Small intestine (tissue), 7 donors: ENCODE results near the gene NEDD8. TPM values are rescaled to one million over a fixed set of nuclear protein-coding genes. Genes with fewer than 3 reads are reported as not detected.

ENCODE experiments used
- DNase-seq, 2 donors: peaks; one replicate each; pipeline versions ENCODE4 v3.0.0 to v3.0.0-alpha.2; 2013
- FAIRE-seq: peaks from 2 replicates; lab custom pipeline; 2012; peaks lifted over from hg19 to GRCh38; lab: Jason Lieb, UNC
- H3K27ac ChIP-seq, 3 donors: one replicate each; pipeline ENCODE4 v1.5.1; 2013; ENCODE audit warnings: low read length in 2 of 3, mild to moderate bottlenecking in 2 of 3, control low read depth in 1 of 3, inconsistent platforms in 1 of 3, low read depth in 1 of 3, moderate library complexity in 1 of 3
- H3K27me3 ChIP-seq, 3 donors: one replicate each; pipeline ENCODE4 v1.6.1; 2013; ENCODE audit warnings: low read length in 3 of 3, inconsistent platforms in 1 of 3; ENCODE audit not compliant: control insufficient read depth in 3 of 3, insufficient read depth in 3 of 3
- H3K36me3 ChIP-seq, 3 donors: one replicate each; pipeline ENCODE4 v1.6.1; 2013; ENCODE audit warnings: low read length in 3 of 3, inconsistent platforms in 1 of 3, low read depth in 1 of 3, mild to moderate bottlenecking in 1 of 3, moderate library complexity in 1 of 3; ENCODE audit not compliant: control insufficient read depth in 3 of 3, insufficient read depth in 2 of 3
- H3K4me1 ChIP-seq, 3 donors: one replicate each; pipeline ENCODE4 v1.6.1; 2013; ENCODE audit warnings: low read length in 2 of 3, inconsistent platforms in 1 of 3, low read depth in 1 of 3, mild to moderate bottlenecking in 1 of 3, moderate library complexity in 1 of 3; ENCODE audit not compliant: control insufficient read depth in 3 of 3, insufficient read depth in 2 of 3
- H3K4me3 ChIP-seq, 3 donors: one replicate each; pipeline ENCODE4 v1.5.1; 2013; ENCODE audit warnings: low read length in 3 of 3, control low read depth in 1 of 3, inconsistent platforms in 1 of 3, low read depth in 1 of 3, mild to moderate bottlenecking in 1 of 3, moderate library complexity in 1 of 3
- H3K9me3 ChIP-seq, 2 donors: one replicate each; pipeline ENCODE4 v1.6.1; 2013; ENCODE audit warnings: low read depth in 1 of 2, low read length in 1 of 2; ENCODE audit not compliant: control insufficient read depth in 2 of 2, insufficient read depth in 1 of 2
- WGBS, 3 donors: extraction: QIAGEN DNeasy Blood & Tissue Kit; methylation state at CpG; one replicate each; pipeline ENCODE4 v1.1.7; 2013; 5-methylcytosine and 5-hydroxymethylcytosine counted together
- polyA plus RNA-seq, 4 donors: library from polyadenylated mRNA; stranded (reverse) in 3 of 4; unstranded in 1 of 4; fragments of 200-250 nt in 3 of 4; fragments of 120-200 nt in 1 of 4; gene quantifications; one replicate each; pipeline versions ENCODE4 v1.2.1 to v1.2.3, GENCODE V29; 2013
- donor health status: healthy with polysubstance abuse.
- donor health status: control.
- donor health status: control.
- donor health status: Bipolar disorder and iron deficiency.
- donor health status: healthy.

Gene NEDD8
- polyA plus RNA-seq, 4 donors, result 182 to 225 (median 205) TPM

DNA sequence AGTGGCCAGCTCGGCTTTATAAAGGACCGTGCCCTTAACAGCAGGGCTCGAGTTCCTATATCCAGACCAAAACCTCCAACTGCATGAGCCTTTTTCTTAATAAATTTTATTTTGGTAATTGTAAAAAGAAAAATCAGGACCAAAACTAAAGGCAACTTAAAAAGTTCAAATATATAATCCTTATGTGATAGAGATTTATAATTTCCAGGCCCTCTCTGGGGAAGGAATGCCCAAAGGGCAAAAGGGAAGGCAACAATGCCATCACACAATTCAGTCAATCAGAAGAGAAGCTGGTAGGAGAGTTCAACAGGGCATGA, 43.1 kb downstream of the NEDD8 start:
- Histone ChIP-seq H3K4me1 (peaks cover 0 to 22% (median 6%) of the 10 kb centered on the region in 3 donors), H3K9me3 (no peaks in the 10 kb centered on the region), H3K27ac (peak overlapping the region in 2 of 3 donors; percentile 42 to 44), H3K27me3 (no peaks in the 10 kb centered on the region), H3K36me3 (peaks cover 0 to 65% (median 4%) of the 10 kb centered on the region in 3 donors), H3K4me3 (peak overlapping the region in 1 of 3 donors; percentile 80)
- no peak for DNase-seq
- FAIRE-seq, result no peak
- 0 to 4% (median 1%) methylated on average over 3 of the region's 3 CpGs for WGBS, 3 donors

DNA sequence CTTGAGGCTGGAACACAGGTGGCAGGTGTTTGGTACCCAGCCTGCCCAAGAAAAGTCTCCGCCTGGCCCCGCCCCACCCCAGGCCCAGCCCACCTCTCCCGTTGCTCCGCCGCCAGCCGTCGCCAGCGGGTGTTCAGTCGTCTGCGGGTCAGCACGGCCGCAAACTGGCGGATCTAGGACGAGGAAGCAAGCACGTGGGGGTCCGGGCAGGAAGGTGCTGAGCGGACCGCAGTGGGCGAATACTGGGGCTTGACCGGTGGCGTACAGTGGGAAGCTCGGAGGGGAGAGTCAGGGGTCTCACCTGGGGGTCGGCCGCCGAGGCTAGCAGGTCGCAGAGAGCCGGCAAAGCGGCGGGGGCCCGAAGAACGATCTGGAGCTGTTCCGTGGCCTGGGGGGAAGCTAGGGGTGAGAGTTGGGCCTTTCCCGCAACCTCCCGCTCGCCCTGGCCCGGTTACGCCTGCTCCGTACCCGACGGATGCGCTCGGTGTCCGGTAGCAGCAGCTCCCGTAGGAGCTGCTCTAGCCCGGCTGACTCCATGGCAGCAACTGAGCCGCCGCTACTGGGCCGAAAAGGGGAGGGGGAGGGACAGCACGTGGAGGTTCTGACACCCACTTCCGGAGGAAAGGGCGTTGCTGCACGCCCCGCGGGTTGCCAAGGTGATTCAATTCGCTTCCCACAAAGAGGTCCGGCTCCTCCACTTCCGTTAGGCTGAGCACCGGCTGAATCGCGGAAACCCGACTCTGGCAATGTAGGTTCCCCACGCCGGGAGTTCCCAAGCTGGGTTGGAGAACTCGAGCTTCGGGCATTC, 43.7 kb downstream of the NEDD8 start, which contains the start of gene IPO4:
Gene IPO4, minus strand, starts transcription at position 566 of the 808 bp plus-strand sequence. Its CDS starts 29 bp downstream, at position 537.
- DNase-seq (peak; percentile 96 to 97), FAIRE-seq (no peak)
- Histone ChIP-seq H3K4me1 (peaks cover 0 to 21% (median 6%) of the 10 kb centered on the region in 3 donors), H3K27ac (peak within 1 kb of the TSS in 2 of 3 donors; percentile 74 to 84), H3K4me3 (peak within 1 kb of the TSS; percentile 54 to 80 (median 70)), H3K36me3 (peaks cover 0 to 71% (median 5%) of the 10 kb centered on the region in 3 donors), H3K9me3 (no peaks in the 10 kb centered on the region), H3K27me3 (no peaks in the 10 kb centered on the region)
- WGBS, 3 donors, result 0% methylated on average over 59 to 65 of the region's 65 CpGs

DNA sequence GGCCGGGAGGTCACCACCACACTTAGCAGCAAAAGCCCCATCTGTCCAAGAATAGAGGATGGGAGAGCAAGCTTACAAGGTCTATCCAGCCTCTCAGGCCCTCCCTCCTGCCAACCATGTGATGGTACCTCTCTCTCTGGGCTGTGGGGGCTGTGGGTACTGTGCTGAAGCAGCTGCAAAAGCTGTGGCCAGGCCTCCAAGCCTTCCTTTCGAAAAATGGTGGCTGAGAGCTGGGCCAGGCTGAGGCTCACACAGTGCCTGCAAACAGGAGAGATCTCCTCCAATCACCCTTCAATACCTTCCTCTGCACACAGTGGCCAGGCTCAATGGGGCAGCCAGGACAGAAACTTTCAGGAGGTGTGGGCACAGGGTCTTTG, 44.6 kb downstream of the NEDD8 start:
- peaks cover 0 to 73% (median 10%) of the 10 kb centered on the region in 3 donors for H3K36me3 ChIP-seq
- H3K27ac ChIP-seq, result peak overlapping the region in 2 of 3 donors; percentile 8 to 84
- FAIRE-seq (no peak), DNase-seq (no peak)
- peak overlapping the region in 1 of 3 donors; percentile 80 for H3K4me3 ChIP-seq
- no peaks in the 10 kb centered on the region for H3K27me3 ChIP-seq
- H3K4me1 ChIP-seq, result peaks cover 0 to 21% (median 6%) of the 10 kb centered on the region in 3 donors
- H3K9me3 ChIP-seq, result no peaks in the 10 kb centered on the region
- 86 to 92% (median 90%) methylated on average over 2 of the region's 2 CpGs for WGBS, 3 donors

DNA sequence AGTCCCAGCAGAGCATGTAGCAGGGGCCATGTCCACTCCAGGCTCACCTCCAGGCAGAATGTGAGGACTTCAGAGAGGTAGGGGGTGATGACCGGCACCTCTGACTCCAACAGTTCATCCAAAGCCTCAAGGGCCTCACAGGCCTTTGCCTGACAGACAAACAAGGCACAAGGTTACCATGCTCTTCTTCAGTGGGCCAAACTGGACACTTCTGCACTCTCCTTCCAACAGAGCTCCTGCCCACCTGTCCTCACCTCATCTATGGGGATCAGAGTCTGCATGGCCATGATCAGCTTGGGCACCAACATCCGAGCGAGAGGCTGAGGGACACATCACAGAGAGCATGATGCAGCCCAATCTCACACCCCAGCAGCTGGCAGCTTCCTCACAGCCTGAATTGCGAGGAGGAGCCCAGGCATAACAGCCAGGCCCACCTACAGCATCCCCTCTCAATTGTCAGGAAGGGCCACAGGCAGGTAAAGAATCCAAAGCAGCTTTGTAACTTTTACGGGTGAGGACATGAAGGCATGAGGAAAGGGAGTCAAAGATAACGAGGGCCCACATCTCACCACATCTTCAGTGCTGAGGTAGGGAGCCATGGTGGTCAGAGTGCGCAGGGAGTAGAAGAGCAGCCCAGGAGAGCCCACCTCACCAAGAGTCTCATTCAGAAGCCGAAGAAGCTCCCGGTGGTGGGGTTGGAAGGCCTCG, 45.2 kb downstream of the NEDD8 start:
- H3K4me3 ChIP-seq, result no peak overlapping the region
- no peaks in the 10 kb centered on the region for H3K9me3 ChIP-seq
- H3K36me3 ChIP-seq, result peaks cover 0 to 73% (median 10%) of the 10 kb centered on the region in 3 donors
- no peak overlapping the region for H3K27ac ChIP-seq
- H3K27me3 ChIP-seq, result no peaks in the 10 kb centered on the region
- FAIRE-seq (no peak), DNase-seq (no peak)
- WGBS, 3 donors, result 90 to 94% (median 92%) methylated on average over 9 to 10 of the region's 10 CpGs
- peaks cover 0 to 24% (median 6%) of the 10 kb centered on the region in 3 donors for H3K4me1 ChIP-seq

DNA sequence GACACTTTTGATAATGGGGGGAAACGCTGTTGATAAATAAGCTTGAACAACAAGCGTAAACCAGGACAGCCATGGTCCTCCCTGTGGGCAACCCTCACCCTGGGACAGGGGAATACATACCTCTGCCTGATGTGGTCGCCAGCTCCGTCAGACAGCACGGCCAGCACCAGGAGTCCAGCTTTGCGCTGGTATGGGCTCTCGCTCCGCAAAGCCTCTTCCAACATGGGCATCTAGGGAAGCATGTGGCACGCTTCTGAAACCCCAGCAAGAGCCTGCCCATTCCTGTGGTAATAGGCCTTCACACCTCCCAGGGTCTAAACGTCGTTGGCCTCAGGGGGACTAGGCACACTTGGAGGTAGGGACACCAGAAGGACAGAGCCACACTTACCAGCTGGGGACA, 46.4 kb downstream of the NEDD8 start:
- FAIRE-seq (no peak), DNase-seq (no peak)
- H3K4me3 ChIP-seq, result no peak overlapping the region
- H3K36me3 ChIP-seq, result peaks cover 2 to 80% (median 9%) of the 10 kb centered on the region in 3 donors
- H3K9me3 ChIP-seq, result no peaks in the 10 kb centered on the region
- H3K4me1 ChIP-seq, result peaks cover 0 to 36% (median 6%) of the 10 kb centered on the region in 3 donors
- H3K27me3 ChIP-seq, result no peaks in the 10 kb centered on the region
- no peak overlapping the region for H3K27ac ChIP-seq
- WGBS, 3 donors, result 90 to 95% (median 94%) methylated on average over 11 of the region's 11 CpGs

DNA sequence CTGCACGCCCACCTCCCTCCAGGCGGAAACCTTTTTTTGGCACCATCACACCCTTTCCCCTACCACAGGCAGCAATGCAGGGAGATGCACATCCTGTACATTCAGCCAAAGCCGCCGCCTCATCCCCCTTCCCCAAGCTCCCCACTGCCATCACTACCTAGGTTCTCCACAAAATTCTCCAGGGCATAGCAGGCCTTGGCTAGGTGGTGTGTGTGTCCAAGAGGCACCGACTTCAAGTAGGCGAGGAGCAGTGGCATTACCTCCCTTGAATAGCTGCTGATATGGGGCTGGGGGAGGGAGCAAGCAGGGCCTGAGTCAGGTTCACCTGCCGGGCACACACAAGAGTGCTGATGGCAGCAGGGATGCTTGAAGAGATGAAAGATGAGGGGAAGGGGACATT, 47.1 kb downstream of the NEDD8 start:
- WGBS, 3 donors, result 95 to 98% (median 95%) methylated on average over 7 of the region's 7 CpGs
- Histone ChIP-seq H3K9me3 (no peaks in the 10 kb centered on the region), H3K4me3 (no peak overlapping the region), H3K36me3 (peaks cover 2 to 82% (median 9%) of the 10 kb centered on the region in 3 donors), H3K27me3 (no peaks in the 10 kb centered on the region), H3K27ac (no peak overlapping the region), H3K4me1 (peaks cover 0 to 43% (median 6%) of the 10 kb centered on the region in 3 donors)
- FAIRE-seq, result no peak
- DNase-seq, result no peak

DNA sequence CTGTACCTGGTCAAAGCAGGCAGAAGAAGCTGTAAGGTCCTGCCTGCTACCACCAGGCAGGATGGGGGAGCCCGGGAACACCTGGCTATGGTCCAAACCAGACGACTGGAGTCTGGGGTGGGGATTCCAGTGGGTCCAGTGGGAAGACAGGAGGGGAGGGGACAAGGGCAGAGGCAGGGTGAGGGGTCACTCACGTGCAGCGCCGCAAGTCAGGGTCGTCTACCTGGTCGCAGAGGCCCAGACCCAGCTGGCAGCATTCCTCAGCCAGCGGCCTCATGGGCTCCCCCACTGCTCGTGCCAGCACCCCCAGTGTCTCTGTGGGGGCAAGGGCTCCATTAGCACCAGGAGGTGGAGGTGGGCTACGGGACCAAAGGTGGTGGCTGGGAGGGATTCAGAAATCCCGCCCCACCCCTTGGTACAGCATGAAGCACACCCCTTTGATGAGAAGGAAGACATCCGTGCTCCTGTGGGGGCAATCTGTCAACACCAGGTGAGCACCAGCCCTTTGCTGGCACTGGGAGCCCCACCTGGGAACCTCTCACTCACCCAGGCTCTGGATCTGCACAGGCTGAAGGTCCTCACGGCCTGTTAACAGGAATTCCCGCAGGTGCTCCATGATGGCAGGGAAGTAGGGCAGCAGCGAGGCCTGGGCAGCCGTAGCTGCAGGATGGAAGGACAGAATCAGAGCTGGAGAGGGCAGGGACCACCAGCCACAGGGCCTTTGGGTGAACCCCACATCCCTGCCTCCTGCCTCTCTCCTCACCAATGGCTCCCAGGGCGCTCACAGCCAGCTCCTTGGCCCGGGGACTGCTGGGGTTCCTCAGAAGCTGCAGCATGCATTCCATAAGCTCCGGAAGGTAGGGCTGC, 47.8 kb downstream of the NEDD8 start:
- Histone ChIP-seq H3K27ac (no peak overlapping the region), H3K4me1 (peaks cover 0 to 50% (median 6%) of the 10 kb centered on the region in 3 donors), H3K27me3 (no peaks in the 10 kb centered on the region), H3K9me3 (no peaks in the 10 kb centered on the region), H3K36me3 (peaks cover 5 to 84% (median 9%) of the 10 kb centered on the region in 3 donors), H3K4me3 (no peak overlapping the region)
- WGBS, 3 donors, result 89 to 94% (median 91%) methylated on average over 19 of the region's 19 CpGs
- no peak for DNase-seq
- no peak for FAIRE-seq
